HG03097 (cell line): ENCODE results near the gene GAS2.
A peak's percentile ranks its signal among the peaks of the same experiment; 100 is the strongest.

Experiments used
- ATAC-seq: cut with Tn5 transposase; IDR thresholded peaks from one replicate; pipeline ENCODE4 v1.9.1; 2021; ENCODE audit not compliant: unreplicated experiment, low FRiP score

Gene GAS2

GRCh38 chr11:22723274-22723673 lies 56.9 kb downstream of the GAS2 start:
- no peak for ATAC-seq

- ATAC-seq, result no peak
Measured at GRCh38 chr11:22725079-22725478, 58.7 kb downstream of the GAS2 start.

DNA sequence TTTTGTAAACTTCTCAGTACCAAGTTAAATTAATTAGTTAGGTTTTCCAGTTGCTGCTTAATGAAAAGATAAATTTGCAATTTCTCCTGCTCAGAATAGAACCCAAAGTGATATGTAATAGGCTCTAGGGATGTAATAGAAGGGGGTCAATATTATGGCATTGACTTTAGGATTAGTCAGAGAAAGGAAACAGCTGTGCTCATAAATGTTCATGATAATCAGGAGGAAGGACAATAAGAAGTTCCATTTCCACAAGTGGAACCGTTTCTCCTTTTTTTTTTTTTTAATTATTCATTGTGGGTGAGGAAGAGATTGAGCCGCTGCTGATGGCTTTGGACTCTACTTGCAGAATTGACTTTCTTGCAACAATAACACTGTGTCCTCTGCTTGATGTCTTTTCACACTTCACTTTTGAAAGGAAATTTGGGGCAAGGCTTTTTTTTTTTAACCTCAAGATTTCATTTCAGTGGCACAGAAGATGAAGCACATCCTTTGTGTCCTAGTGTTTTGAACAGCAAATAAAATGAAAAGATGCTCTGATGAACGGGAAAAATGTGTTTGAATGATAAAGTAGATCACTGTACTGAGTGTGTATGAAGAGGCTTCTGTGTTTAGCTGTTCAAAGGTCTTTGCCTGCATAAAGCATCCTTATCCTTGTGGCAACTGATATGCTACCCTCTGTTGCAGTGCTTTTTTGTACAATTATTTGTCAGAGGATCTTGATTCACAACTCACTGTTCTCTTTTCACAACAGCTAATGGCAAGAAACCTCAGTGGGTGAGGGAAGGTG lies 62.4 kb downstream of the GAS2 start:
- no peak for ATAC-seq

DNA sequence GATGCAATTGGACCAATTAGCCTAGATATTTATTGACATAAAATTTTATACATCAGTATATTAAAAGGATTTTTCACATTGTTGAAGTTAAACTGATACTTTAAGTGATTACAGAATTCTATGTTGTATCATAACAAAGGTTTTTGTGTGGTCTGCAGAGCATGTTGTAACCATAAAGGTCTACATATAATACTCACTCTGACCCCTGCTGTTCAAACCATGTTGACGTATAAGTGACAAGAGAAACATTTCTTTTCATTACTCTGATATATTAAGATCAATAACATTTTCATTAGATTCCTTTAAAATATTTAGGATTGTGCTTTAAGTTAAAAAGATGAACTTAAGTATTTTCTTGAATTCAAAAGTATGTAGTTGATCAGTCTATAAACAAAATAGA lies 63.9 kb downstream of the GAS2 start:
- ATAC-seq, result peak; percentile 57

DNA sequence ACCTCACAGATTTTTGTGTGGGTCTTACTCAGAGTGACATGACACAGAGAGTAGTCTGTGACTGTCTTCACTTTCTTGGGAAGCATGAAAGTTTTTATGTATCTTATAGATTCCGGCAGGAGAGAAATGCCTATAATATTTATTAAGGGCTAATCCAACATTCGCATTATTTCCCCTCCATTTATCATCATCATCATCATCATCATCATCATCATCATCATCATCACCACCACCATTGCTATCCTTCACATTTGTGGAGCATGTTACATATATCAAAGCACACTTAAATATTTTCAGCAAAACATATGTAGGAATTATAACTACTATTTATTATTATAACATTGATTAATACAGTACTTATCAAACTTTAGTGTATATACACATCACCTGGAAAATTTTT lies 66.2 kb downstream of the GAS2 start:
- no peak for ATAC-seq

- ATAC-seq, result no peak
Measured at GRCh38 chr11:22733475-22734248, 67.3 kb downstream of the GAS2 start.

DNA sequence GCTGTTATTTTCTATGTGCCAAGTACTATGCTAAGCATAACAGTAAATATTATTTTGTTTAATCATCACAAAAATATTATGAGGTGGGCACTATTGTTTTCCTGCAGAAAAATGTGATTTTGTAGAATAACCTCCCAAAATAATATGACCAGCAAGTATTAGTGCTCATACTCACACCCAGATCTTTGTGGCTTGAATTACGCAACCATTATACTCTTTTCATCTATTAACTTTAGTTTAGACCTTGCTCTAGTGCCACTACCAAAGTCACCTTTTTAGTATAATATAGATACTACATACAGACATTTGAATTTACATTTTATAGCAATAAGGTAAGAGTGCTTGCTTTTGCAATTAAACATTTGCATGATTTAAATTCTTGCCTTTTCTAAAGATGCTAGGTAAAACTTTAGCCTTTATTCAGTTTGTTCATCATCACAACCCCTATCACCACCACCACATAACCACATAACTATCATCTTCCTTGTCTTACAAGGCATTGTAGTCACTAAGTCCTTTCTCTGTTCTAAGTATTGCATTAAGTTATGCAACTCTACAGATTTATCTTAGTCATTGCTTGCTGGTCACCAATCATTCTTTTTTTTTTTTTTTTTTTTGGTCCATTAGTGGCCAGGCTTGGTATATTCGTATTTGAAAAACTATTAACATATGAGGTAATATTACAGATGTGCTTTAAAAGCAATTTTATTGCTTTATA lies 68.4 kb downstream of the GAS2 start:
- no peak for ATAC-seq

DNA sequence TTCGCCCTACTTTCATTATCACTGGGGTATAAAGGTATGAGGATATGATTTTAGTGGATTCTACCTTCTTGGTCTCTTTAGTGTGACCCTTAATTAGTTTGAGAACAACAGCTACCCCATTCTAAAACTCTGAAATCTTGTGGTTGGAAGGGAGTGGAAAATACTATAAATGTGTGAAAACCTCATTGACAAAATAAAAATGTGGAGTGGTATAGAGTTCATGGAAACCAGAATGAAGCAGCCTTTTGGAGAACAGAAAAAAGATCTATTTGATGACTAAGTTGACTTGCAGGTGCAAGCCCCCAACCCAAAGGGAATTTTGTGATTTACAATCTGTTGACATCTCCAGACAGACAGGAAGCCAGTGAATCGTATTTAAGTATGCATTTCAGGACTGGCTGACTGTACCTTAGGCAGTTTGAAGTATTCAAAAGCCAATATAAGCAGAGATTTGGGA lies 75.8 kb downstream of the GAS2 start:
- no peak for ATAC-seq

- no peak for ATAC-seq
Measured at GRCh38 chr11:22749536-22749935, 83.1 kb downstream of the GAS2 start.

DNA sequence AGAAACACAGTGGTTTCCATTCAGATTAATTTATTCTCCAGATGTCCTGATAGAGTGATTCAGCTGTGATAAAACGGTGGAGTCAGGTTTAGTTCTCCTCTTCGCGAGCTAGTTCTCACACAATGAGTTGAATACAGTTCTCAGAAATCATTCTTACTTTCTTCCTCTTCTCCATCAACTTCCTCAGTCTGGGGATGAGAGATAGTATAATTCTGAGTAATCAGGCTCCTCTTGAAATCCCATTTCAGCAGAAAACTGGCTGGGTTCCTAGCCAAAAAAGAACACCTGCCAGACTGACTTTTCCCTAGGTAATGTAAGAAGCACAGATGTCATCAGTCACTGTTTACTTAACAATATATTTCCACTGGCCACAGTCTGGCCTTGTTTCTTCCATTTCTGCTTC lies 86.5 kb downstream of the GAS2 start:
- no peak for ATAC-seq

GRCh38 chr11:22753416-22753815 lies 87.0 kb downstream of the GAS2 start:
- ATAC-seq, result no peak

- no peak for ATAC-seq
Measured at GRCh38 chr11:22761066-22761465, 94.7 kb downstream of the GAS2 start.

- no peak for ATAC-seq
Measured at GRCh38 chr11:22763166-22763565, 96.8 kb downstream of the GAS2 start.

- no peak for ATAC-seq
Measured at GRCh38 chr11:22764735-22765134, 98.3 kb downstream of the GAS2 start.

DNA sequence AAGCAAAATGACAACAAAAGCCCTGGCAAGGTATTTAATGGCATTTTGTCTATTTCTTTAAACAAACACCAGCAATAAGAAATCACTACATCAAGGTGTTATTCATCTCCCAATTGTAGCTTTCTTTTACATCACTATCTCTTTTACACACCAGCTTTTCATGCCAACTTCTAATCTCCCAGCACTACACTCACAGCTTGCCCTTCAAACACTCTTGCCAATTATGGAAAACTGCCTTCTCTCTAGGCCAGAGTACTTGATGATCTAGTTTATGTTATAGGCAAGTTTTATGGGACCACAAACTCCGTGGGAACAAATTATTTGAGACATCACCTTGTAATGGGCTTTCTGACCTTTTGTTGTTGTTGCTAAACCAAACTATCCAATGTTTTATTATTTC lies 101.9 kb downstream of the GAS2 start:
- ATAC-seq, result no peak

DNA sequence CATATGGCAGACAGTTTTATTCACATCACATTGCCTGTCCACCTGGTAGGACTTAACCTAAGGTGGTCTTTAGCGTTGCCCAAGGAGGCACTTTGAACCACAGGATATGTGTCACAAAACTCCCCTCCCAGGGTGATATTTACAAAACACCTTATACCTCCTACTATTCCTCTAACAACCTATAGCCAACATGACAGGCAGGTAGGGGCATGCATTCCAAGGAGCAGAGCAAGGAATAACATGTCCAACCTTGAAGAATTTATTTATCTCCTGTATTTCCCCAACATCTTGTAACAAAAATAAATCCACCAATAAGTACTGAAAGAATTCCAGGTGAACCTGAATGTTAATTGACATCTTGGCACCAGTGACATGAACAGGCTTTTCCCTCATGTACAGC lies 102.7 kb downstream of the GAS2 start:
- ATAC-seq, result no peak

DNA sequence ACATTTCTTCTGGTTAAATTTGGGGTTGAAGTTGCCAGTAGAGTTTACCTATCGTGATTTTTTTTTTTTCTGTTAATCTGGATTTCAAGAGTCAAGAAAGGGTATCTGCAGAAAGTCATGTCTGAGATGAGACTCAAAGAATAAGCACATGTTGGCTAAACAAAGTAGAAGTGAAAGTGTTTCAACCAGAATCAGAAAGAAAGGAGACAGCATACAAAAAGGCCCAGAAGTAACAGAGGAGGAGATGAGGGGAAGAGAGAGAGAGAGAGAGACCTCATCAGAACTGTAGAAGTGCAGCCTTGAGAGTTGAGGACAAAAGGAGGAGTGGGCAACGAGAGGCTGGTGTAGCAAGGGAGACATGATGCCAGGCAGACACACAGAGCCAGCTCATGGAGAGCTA lies 108.3 kb downstream of the GAS2 start:
- no peak for ATAC-seq

DNA sequence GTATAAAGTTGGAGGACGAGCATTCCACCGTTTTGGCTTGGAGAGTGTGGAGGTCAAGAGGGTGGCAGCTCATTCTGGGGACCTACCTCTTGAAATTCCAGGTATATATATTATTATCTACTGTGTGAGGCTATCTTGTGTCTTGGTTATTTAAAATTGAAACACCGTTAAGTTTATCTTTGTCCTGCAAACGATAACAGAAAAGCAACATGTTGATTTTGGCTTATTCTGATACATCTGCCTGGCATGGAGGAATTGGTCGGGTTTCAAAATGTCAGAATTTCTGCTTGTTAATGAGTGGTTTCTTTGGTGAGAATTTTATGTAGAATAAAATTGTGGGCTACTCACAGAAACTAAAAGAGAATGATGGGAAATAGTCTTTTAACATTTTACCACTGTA lies 108.8 kb downstream of the GAS2 start:
- ATAC-seq, result no peak

GRCh38 chr11:22778642-22779041 lies 112.2 kb downstream of the GAS2 start:
- ATAC-seq, result no peak

DNA sequence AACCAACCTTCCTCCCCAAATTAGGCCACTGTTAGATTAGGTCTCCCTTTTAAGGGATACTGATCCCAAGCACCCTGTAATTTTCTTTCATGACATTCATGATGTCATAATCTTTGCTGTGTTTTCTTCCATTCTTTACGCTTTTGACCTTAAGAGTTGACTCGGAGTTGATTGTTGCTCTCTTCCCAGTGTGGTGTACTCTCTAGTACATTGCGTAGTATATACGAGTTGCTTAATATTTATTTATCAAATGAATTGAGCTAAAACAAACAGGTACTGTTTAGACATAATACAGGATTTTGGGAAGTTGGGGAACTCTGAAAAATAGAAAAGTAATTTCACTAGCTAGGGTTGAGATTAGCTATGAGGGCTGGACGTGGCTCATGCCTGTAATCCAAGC lies 113.4 kb downstream of the GAS2 start:
- ATAC-seq, result no peak

DNA sequence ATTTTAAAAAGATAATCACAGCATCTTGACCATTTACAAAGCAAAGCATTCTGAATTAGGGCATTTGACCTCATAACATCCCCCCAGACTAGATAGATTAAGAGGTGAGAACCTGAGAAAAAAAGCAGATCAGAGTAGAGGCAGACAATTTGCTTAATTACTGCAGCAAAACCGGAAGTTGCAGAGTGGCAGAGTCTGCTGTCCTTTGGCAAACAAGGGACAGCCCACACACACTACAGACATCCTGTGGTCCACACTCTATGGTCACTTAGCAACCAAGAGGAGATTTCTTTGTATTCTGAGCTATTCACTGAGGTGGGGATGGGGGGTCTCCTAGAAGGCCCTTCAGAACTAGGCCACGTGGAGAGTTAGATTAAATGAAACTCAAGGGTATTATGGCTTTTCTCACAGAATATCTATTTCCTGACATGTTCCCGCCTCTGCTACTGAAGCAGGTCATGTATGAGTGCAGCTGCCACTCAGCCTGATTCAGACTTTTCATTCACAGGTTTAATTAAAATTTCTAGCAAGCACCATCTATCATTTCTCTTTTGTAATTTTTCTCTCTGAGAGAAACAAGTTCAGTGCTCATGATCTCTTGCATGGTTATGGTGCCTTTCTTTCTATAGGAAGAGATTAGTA lies 114.7 kb downstream of the GAS2 start:
- ATAC-seq, result peak; percentile 92
